HG02884 (cell line): ENCODE data around the gene RBPJ.
A peak's percentile ranks its signal among the peaks of the same experiment; 100 is the strongest.

Experiments used
- ATAC-seq: cut with Tn5 transposase; IDR thresholded peaks from one replicate; pipeline ENCODE4 v1.9.1; 2021; ENCODE audit warnings: mild to moderate bottlenecking, moderate library complexity; ENCODE audit not compliant: unreplicated experiment

Gene RBPJ

GRCh38 chr4:26320538-26321372 is at the start of gene RBPJ:
RBPJ (plus strand) TSS chr4:26321014; CDS start chr4:26321029, 15 bp downstream.
- peak; percentile 16 for ATAC-seq

- ATAC-seq, result no peak
These were observed 49.1 kb upstream of the RBPJ start for GRCh38 chr4:26271703-26272102.

- no peak for ATAC-seq
These were observed 47.9 kb upstream of the RBPJ start for GRCh38 chr4:26272654-26273615.

- no peak for ATAC-seq
These were observed 47.2 kb upstream of the RBPJ start for GRCh38 chr4:26273616-26273980.

- ATAC-seq, result no peak
These were observed 45.5 kb upstream of the RBPJ start for GRCh38 chr4:26275281-26275680.

- no peak for ATAC-seq
These were observed 41.4 kb upstream of the RBPJ start for GRCh38 chr4:26279446-26279845.

- no peak for ATAC-seq
These were observed 38.9 kb upstream of the RBPJ start for GRCh38 chr4:26281881-26282280.

- no peak for ATAC-seq
These were observed 36.3 kb upstream of the RBPJ start for GRCh38 chr4:26284536-26284935.

- ATAC-seq, result no peak
These were observed 35.5 kb upstream of the RBPJ start for GRCh38 chr4:26285272-26285671.

- no peak for ATAC-seq
These were observed 33.1 kb upstream of the RBPJ start for GRCh38 chr4:26287756-26288155.

- peak; percentile 85 for ATAC-seq
These were observed 32.4 kb upstream of the RBPJ start for GRCh38 chr4:26288355-26288909.

GRCh38 chr4:26289401-26289800 is 31.4 kb upstream of the RBPJ start:
- ATAC-seq, result no peak

- no peak for ATAC-seq
These were observed 30.5 kb upstream of the RBPJ start for GRCh38 chr4:26290321-26290720.

- no peak for ATAC-seq
These were observed 25.9 kb upstream of the RBPJ start for GRCh38 chr4:26294904-26295303.

GRCh38 chr4:26296021-26296420 is 24.8 kb upstream of the RBPJ start:
- ATAC-seq, result no peak

- ATAC-seq, result no peak
These were observed 24.3 kb upstream of the RBPJ start for GRCh38 chr4:26296514-26296913.

- ATAC-seq, result no peak
These were observed 23.6 kb upstream of the RBPJ start for GRCh38 chr4:26297219-26297618.

GRCh38 chr4:26298198-26298947 is 22.4 kb upstream of the RBPJ start:
- ATAC-seq, result no peak

- peak; percentile 76 for ATAC-seq
These were observed 21.4 kb upstream of the RBPJ start for GRCh38 chr4:26299254-26299882.
